K562 (cell line): ENCODE data around the gene PCP2. TPM values are rescaled to one million over a fixed set of nuclear protein-coding genes. Genes with fewer than 3 reads are reported as not detected.

Source experiments
- BRCA1 ChIP-seq, 2 experiments: fragments of 450-650 bp in 1 of 2; sonication (generic) in 1 of 2; formaldehyde crosslinking in 1 of 2; IDR thresholded peaks; 2 replicates each; pipeline versions ENCODE4 v1.5.0 to v1.6.1; 2017 to 2020; ENCODE audit warnings: mild to moderate bottlenecking in 1 of 2, missing genetic modification reagents in 1 of 2
- SIN3B ChIP-seq: fragments of 450-650 bp; IDR thresholded peaks from 2 replicates; pipeline ENCODE4 v1.6.1; 2017; ENCODE audit warnings: low read depth, mild to moderate bottlenecking, moderate library complexity
- SMAD4 ChIP-seq: fragments of 250-450 bp; sonication (Bioruptor Pico); conservative IDR thresholded peaks from 2 replicates; pipeline ENCODE4 v1.8.0; 2021; ENCODE audit warnings: inconsistent platforms, mild to moderate bottlenecking, moderate library complexity
- ZNF184 ChIP-seq: sonication (generic); formaldehyde crosslinking; IDR thresholded peaks from 2 replicates; pipeline ENCODE4 v1.5.0; 2020; ENCODE audit warnings: missing genetic modification reagents
- polyA plus RNA-seq, 8 experiments: library from polyadenylated mRNA; depleted of rRNA in 4 of 8; stranded (reverse) in 5 of 8; unstranded in 3 of 8; fragments of >200 nt; fragmentation: Nextera tagmentation in 2 of 8; fragmentation: Illumina TruSeq in 1 of 8; extraction: Ambion mirVana in 2 of 8; extraction: Trizol in 1 of 8; gene quantifications; 2 replicates each; pipeline versions ENCODE4 v1.2.1 to v1.2.3, GENCODE V29; 2011 to 2014; ENCODE audit warnings: inconsistent platforms in 1 of 8, missing spikeins in 1 of 8
- total RNA-seq, 7 experiments: library from RNA; depleted of rRNA in 6 of 7; stranded (reverse); fragments of >200 nt in 6 of 7; fragmentation: Illumina TruSeq in 2 of 7; extraction: Trizol in 2 of 7; gene quantifications; 2 replicates each; pipeline versions ENCODE4 v1.2.1 to v1.2.3, GENCODE V29; 2011 to 2021; ENCODE audit warnings: low replicate concordance in 1 of 7
- TF ChIP-seq, protein P1 (sequence below): fragments of 250-450 bp; sonication (Bioruptor Pico); IDR thresholded peaks from 2 replicates; pipeline ENCODE4 v1.9.0; 2021; ENCODE audit warnings: mild to moderate bottlenecking, inconsistent platforms
- TF ChIP-seq, protein P2 (sequence below), 2 experiments: IDR thresholded peaks in 1 of 2; conservative IDR thresholded peaks in 1 of 2; 2 replicates each; pipeline ENCODE4 v1.6.1; 2016; ENCODE audit warnings: low read depth in 2 of 2, mild to moderate bottlenecking in 1 of 2, missing compliant biosample characterization in 1 of 2, missing genetic modification characterization in 1 of 2, moderate library complexity in 1 of 2

Gene PCP2
- total and polyA plus RNA-seq, 9 of the 15 experiments (the other 6 are each of a cell fraction or from before 2014, with no cell fraction given): 0.17 to 1.3 (median 0.49) TPM; not detected in 3

DNA sequence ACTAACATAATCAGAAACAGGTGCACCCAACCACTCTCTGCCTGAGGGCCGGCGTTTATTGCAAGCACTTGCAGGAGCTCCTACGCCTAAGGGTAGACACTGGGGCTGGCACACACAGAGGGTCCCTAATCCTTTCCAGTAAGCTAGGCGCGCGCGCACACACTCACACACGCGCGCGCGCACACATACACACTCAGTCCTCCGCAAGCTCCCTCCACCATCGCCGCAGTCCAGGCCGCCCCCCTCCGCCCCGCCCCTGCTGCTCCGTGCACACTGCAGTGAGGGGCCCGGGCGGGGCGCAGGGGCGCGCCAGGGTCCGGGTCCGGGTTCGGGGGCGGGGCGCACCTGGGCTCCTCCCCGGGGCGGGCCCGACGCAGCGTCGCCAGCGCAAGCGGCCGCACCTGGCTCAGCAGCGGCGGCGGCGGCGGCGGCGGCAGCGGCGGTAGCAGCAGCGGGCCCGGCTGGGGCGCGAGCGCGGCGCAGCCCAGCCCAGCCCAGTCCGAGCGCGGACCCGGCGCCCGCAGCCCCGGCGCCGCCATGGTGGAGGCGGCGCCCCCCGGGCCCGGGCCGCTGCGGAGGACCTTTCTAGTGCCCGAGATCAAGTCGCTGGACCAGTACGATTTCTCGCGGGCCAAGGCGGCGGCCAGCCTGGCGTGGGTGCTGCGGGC, 37.9 kb downstream of the PCP2 start, which contains the start of gene CAMSAP3 (continued):
- TF ChIP-seq, protein P1, sequence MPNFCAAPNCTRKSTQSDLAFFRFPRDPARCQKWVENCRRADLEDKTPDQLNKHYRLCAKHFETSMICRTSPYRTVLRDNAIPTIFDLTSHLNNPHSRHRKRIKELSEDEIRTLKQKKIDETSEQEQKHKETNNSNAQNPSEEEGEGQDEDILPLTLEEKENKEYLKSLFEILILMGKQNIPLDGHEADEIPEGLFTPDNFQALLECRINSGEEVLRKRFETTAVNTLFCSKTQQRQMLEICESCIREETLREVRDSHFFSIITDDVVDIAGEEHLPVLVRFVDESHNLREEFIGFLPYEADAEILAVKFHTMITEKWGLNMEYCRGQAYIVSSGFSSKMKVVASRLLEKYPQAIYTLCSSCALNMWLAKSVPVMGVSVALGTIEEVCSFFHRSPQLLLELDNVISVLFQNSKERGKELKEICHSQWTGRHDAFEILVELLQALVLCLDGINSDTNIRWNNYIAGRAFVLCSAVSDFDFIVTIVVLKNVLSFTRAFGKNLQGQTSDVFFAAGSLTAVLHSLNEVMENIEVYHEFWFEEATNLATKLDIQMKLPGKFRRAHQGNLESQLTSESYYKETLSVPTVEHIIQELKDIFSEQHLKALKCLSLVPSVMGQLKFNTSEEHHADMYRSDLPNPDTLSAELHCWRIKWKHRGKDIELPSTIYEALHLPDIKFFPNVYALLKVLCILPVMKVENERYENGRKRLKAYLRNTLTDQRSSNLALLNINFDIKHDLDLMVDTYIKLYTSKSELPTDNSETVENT (CRISPR knock-in tag): no peak
- no peak for TF ChIP-seq ZNF184 (CRISPR knock-in tag)
- peak; percentile 38 for TF ChIP-seq SMAD4 (CRISPR knock-in tag)
- TF ChIP-seq, protein P2, sequence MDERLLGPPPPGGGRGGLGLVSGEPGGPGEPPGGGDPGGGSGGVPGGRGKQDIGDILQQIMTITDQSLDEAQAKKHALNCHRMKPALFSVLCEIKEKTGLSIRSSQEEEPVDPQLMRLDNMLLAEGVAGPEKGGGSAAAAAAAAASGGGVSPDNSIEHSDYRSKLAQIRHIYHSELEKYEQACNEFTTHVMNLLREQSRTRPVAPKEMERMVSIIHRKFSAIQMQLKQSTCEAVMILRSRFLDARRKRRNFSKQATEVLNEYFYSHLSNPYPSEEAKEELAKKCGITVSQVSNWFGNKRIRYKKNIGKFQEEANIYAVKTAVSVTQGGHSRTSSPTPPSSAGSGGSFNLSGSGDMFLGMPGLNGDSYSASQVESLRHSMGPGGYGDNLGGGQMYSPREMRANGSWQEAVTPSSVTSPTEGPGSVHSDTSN (CRISPR knock-in tag; IDR thresholded peaks at IDR 0.05; ENCODE audit: low read depth): no peak
- TF ChIP-seq, protein P2 (tag; conservative IDR thresholded peaks at IDR 0.05; ENCODE audit: low read depth): no peak
- TF ChIP-seq BRCA1 (IDR thresholded peaks at IDR 0.05): no peak
- no peak for TF ChIP-seq BRCA1 (CRISPR knock-in tag; IDR thresholded peaks at IDR 0.05)
- no peak for TF ChIP-seq SIN3B
